Neural cell (in vitro differentiated cells): ENCODE data around the gene SKAP1. TPM values are rescaled to one million over a fixed set of nuclear protein-coding genes. Genes with fewer than 3 reads are reported as not detected.

Source experiments
- H2AFZ ChIP-seq: fragments of 200-600, 300-800 bp; sonication (generic), shearing (Covaris generic); 2 replicates; pipeline ENCODE4 v1.6.0; 2014; ENCODE audit warnings: low read depth, mild to moderate bottlenecking, antibody characterized with exemption, low read length, moderate library complexity
- H3F3A ChIP-seq: fragments of 200-600 bp; shearing (Covaris generic); 2 replicates; pipeline ENCODE4 v1.6.1; 2016; ENCODE audit warnings: mild to moderate bottlenecking, moderate library complexity, mixed read lengths, antibody characterized with exemption, low read length; ENCODE audit not compliant: insufficient read depth, poor library complexity, severe bottlenecking
- H3K27ac ChIP-seq: fragments of 200-600, 300-800 bp; sonication (generic), shearing (Covaris generic); 2 replicates; pipeline ENCODE4 v1.5.1; 2014; ENCODE audit warnings: mild to moderate bottlenecking, low read length, moderate library complexity
- H3K27me3 ChIP-seq: fragments of 300-800, 200-600 bp; sonication (generic), shearing (Covaris generic); 2 replicates; pipeline ENCODE4 v1.6.0; 2014; ENCODE audit warnings: mild to moderate bottlenecking, low read depth, low read length, moderate library complexity; ENCODE audit not compliant: insufficient read depth
- H3K36me3 ChIP-seq: fragments of 300-800, 200-600 bp; sonication (generic), shearing (Covaris generic); 2 replicates; pipeline ENCODE4 v1.5.1; 2014; ENCODE audit warnings: mild to moderate bottlenecking, antibody characterized with exemption, low read length, moderate library complexity; ENCODE audit not compliant: insufficient read depth
- H3K4me2 ChIP-seq: fragments of 300-800, 200-600 bp; sonication (generic), shearing (Covaris generic); 2 replicates; pipeline ENCODE4 v1.6.0; 2014; ENCODE audit warnings: mild to moderate bottlenecking, low read length
- H3K4me3 ChIP-seq: fragments of 300-800, 200-600 bp; sonication (generic), shearing (Covaris generic); 2 replicates; pipeline ENCODE4 v1.5.1; 2014; ENCODE audit warnings: mild to moderate bottlenecking, low read length, moderate library complexity
- H3K79me2 ChIP-seq: fragments of 200-600 bp; shearing (Covaris generic); replicated peaks from 2 replicates; pipeline ENCODE4 v1.6.0; 2014; ENCODE audit warnings: mild to moderate bottlenecking, low read length, moderate library complexity; ENCODE audit not compliant: insufficient read depth
- H3K9ac ChIP-seq: fragments of 300-800, 200-600 bp; sonication (generic), shearing (Covaris generic); 2 replicates; pipeline ENCODE4 v1.6.1; 2016; ENCODE audit warnings: mild to moderate bottlenecking, low read length, mixed read lengths
- H3K9me2 ChIP-seq: fragments of 200-600 bp; shearing (Covaris generic); 2 replicates; pipeline ENCODE4 v1.6.1; 2016; ENCODE audit warnings: mild to moderate bottlenecking, low read length, mixed read lengths; ENCODE audit not compliant: insufficient read depth
- H3K9me3 ChIP-seq: fragments of 200-600, 300-800 bp; sonication (generic), shearing (Covaris generic); 2 replicates; pipeline ENCODE4 v1.6.1; 2016; ENCODE audit warnings: mild to moderate bottlenecking, mixed run types, low read length, moderate library complexity, mixed read lengths
- H4K20me1 ChIP-seq: fragments of 200-600 bp; shearing (Covaris generic); 2 replicates; pipeline ENCODE4 v1.6.1; 2016; ENCODE audit warnings: mild to moderate bottlenecking, mixed run types; ENCODE audit not compliant: insufficient read depth
- CTCF ChIP-seq: fragments of 450-650 bp; IDR thresholded peaks from 2 replicates; pipeline ENCODE4 v1.5.1; 2014; ENCODE audit warnings: antibody characterized with exemption, mild to moderate bottlenecking, moderate library complexity; ENCODE audit not compliant: poor library complexity, severe bottlenecking
- EP300 ChIP-seq: fragments of 450-650 bp; conservative IDR thresholded peaks from 2 replicates; pipeline ENCODE4 v1.6.1; 2014; ENCODE audit warnings: antibody characterized with exemption, mild to moderate bottlenecking, moderate library complexity; ENCODE audit not compliant: poor library complexity, severe bottlenecking
- EZH2 ChIP-seq: fragments of 200-600, 300-800 bp; shearing (Covaris generic), sonication (generic); IDR thresholded peaks from 2 replicates; pipeline ENCODE4 v1.6.1; 2014; ENCODE audit warnings: antibody characterized with exemption, low read length, borderline replicate concordance, mild to moderate bottlenecking; ENCODE audit not compliant: insufficient read depth, poor library complexity, severe bottlenecking
- MXI1 ChIP-seq: fragments of 450-650 bp; conservative IDR thresholded peaks from 2 replicates; pipeline ENCODE4 v1.6.1; 2014; ENCODE audit warnings: antibody characterized with exemption, mild to moderate bottlenecking; ENCODE audit not compliant: poor library complexity, severe bottlenecking
- POLR2AphosphoS5 ChIP-seq: IDR thresholded peaks from 2 replicates; pipeline ENCODE4 v1.6.1; 2012
- RAD21 ChIP-seq: fragments of 450-650 bp; conservative IDR thresholded peaks from 2 replicates; pipeline ENCODE4 v1.6.1; 2014; ENCODE audit warnings: antibody characterized with exemption, mild to moderate bottlenecking, moderate library complexity
- REST ChIP-seq: IDR thresholded peaks from 2 replicates; pipeline ENCODE4 v1.6.1; 2012; ENCODE audit warnings: borderline replicate concordance
- SMC3 ChIP-seq: fragments of 450-650 bp; conservative IDR thresholded peaks from 2 replicates; pipeline ENCODE4 v1.6.1; 2014; ENCODE audit warnings: antibody characterized with exemption, mild to moderate bottlenecking, moderate library complexity; ENCODE audit not compliant: poor library complexity
- TAF1 ChIP-seq: IDR thresholded peaks from 2 replicates; pipeline ENCODE4 v1.6.1; 2012; ENCODE audit warnings: low read depth
- polyA plus RNA-seq: library from polyadenylated mRNA; depleted of rRNA; stranded (reverse); fragments of >200 nt; gene quantifications from 2 replicates; pipeline ENCODE4 v1.2.3, GENCODE V29; 2014

Gene SKAP1
- polyA plus RNA-seq, 1 donor from 2014 or later = 0.63 TPM

GRCh38 chr17:48389903-48390302, 40.1 kb downstream of the SKAP1 start:
- H2AFZ ChIP-seq = no peak overlapping the region
- no peaks in the 10 kb centered on the region for H3K79me2 ChIP-seq
- no peak overlapping the region for H3K4me3 ChIP-seq
- no peaks in the 10 kb centered on the region for H3K9me3 ChIP-seq
- H3K27ac ChIP-seq = no peak overlapping the region
- H3K9ac ChIP-seq = no peak overlapping the region
- no peaks in the 10 kb centered on the region for H4K20me1 ChIP-seq
- no peaks in the 10 kb centered on the region for H3K27me3 ChIP-seq
- H3F3A ChIP-seq = no peaks in the 10 kb centered on the region
- H3K4me2 ChIP-seq = no peak overlapping the region
- H3K9me2 ChIP-seq = no peaks in the 10 kb centered on the region
- no peaks in the 10 kb centered on the region for H3K36me3 ChIP-seq
- TF ChIP-seq TAF1 (no peak), CTCF (no peak), EP300 (no peak), MXI1 (no peak), SMC3 (no peak), RAD21 (no peak), EZH2 (no peak), POLR2AphosphoS5 (no peak), REST (no peak)

GRCh38 chr17:48388955-48389743, 40.9 kb downstream of the SKAP1 start:
- no peak overlapping the region for H3K27ac ChIP-seq
- H4K20me1 ChIP-seq = no peaks in the 10 kb centered on the region
- H3K9ac ChIP-seq = no peak overlapping the region
- no peaks in the 10 kb centered on the region for H3K79me2 ChIP-seq
- H2AFZ ChIP-seq = no peak overlapping the region
- no peaks in the 10 kb centered on the region for H3K9me3 ChIP-seq
- H3K4me2 ChIP-seq = no peak overlapping the region
- no peak for TF ChIP-seq TAF1
- TF ChIP-seq EP300 = no peak
- no peak for TF ChIP-seq POLR2AphosphoS5
- TF ChIP-seq REST = no peak
- TF ChIP-seq SMC3 = no peak
- no peak overlapping the region for H3K4me3 ChIP-seq
- H3F3A ChIP-seq = no peaks in the 10 kb centered on the region
- no peaks in the 10 kb centered on the region for H3K27me3 ChIP-seq
- H3K9me2 ChIP-seq = no peaks in the 10 kb centered on the region
- H3K36me3 ChIP-seq = no peaks in the 10 kb centered on the region
